Measurements from ENCODE around the gene MACROD2. TPM values are rescaled to one million over a fixed set of nuclear protein-coding genes. Genes with fewer than 3 reads are reported as not detected.

The MACROD2 gene
- total RNA-seq, 1 donor from 2014 or later, result 3.5 TPM

- H3K9me3 ChIP-seq, result peaks cover 0 to under 1% of the 10 kb centered on the region in 2 donors
- no peaks in the 10 kb centered on the region for H3K27me3 ChIP-seq
- H3K4me3 ChIP-seq, result no peak overlapping the region
- no peaks in the 10 kb centered on the region for H3K4me1 ChIP-seq
- intact Hi-C loops (cut with DNase I), result no loop called here
- no peak for DNase-seq (ENCODE audit: low spot score in 2 of 2)
- no peak for TF ChIP-seq CTCF (IDR thresholded peaks at IDR 0.05)
- no peaks in the 10 kb centered on the region for H3K36me3 ChIP-seq
- no peak overlapping the region for H3K27ac ChIP-seq
Observed at GRCh38 chr20:14992153-14992552, 996.8 kb downstream of the MACROD2 start.

- no peak for TF ChIP-seq CTCF (IDR thresholded peaks at IDR 0.05)
- no peaks in the 10 kb centered on the region for H3K27me3 ChIP-seq
- no peaks in the 10 kb centered on the region for H3K4me1 ChIP-seq
- no peak overlapping the region for H3K4me3 ChIP-seq
- H3K9me3 ChIP-seq, result peaks cover 0 to 5% of the 10 kb centered on the region in 2 donors
- H3K36me3 ChIP-seq, result no peaks in the 10 kb centered on the region
- no peak overlapping the region for H3K27ac ChIP-seq
- no peak for DNase-seq (ENCODE audit: low spot score in 2 of 2)
- intact Hi-C loops (cut with DNase I), result no loop called here
Observed at GRCh38 chr20:14992961-14993360, 997.6 kb downstream of the MACROD2 start.

GRCh38 chr20:14996883-14997672, 1001.8 kb downstream of the MACROD2 start:
- intact Hi-C loops (cut with DNase I), result no loop called here
- H3K4me3 ChIP-seq, result no peak overlapping the region
- no peak overlapping the region for H3K27ac ChIP-seq
- no peak for TF ChIP-seq CTCF (IDR thresholded peaks at IDR 0.05)
- peaks cover 4 to 7% of the 10 kb centered on the region in 2 donors for H3K9me3 ChIP-seq
- no peaks in the 10 kb centered on the region for H3K36me3 ChIP-seq
- H3K4me1 ChIP-seq, result no peaks in the 10 kb centered on the region
- H3K27me3 ChIP-seq, result no peaks in the 10 kb centered on the region
- no peak for DNase-seq (ENCODE audit: low spot score in 2 of 2)

GRCh38 chr20:14997791-14998190, 1002.5 kb downstream of the MACROD2 start:
- Histone ChIP-seq H3K4me3 (no peak overlapping the region), H3K4me1 (no peaks in the 10 kb centered on the region), H3K36me3 (no peaks in the 10 kb centered on the region), H3K9me3 (peaks cover 4 to 7% of the 10 kb centered on the region in 2 donors), H3K27ac (no peak overlapping the region), H3K27me3 (no peaks in the 10 kb centered on the region)
- DNase-seq (ENCODE audit: low spot score in 2 of 2), result no peak
- no peak for TF ChIP-seq CTCF (IDR thresholded peaks at IDR 0.05)
- intact Hi-C loops (cut with DNase I), result no loop called here

GRCh38 chr20:15005300-15005986, 1010.1 kb downstream of the MACROD2 start:
- no peak for TF ChIP-seq CTCF (IDR thresholded peaks at IDR 0.05)
- intact Hi-C loops (cut with DNase I), result no loop called here
- no peak overlapping the region for H3K27ac ChIP-seq
- peaks cover 3 to 4% of the 10 kb centered on the region in 2 donors for H3K4me1 ChIP-seq
- H3K27me3 ChIP-seq, result no peaks in the 10 kb centered on the region
- no peak for DNase-seq (ENCODE audit: low spot score in 2 of 2)
- no peak overlapping the region for H3K4me3 ChIP-seq
- no peaks in the 10 kb centered on the region for H3K36me3 ChIP-seq
- no peaks in the 10 kb centered on the region for H3K9me3 ChIP-seq
